ENCODE results near the gene HDAC9. TPM values are rescaled to one million over a fixed set of nuclear protein-coding genes. Genes with fewer than 3 reads are reported as not detected.

Gene HDAC9
- total RNA-seq, 1 experiment from 2014 or later: 4.3 TPM

GRCh38 chr7:18468795-18469194, 26.8 kb upstream of the HDAC9 start:
- Histone ChIP-seq H3K9me3 (ENCODE audit: control insufficient read depth in 1 of 2, insufficient read depth in 1 of 2, low read depth in 1 of 2, low read length in 2 of 2) (no peaks in the 10 kb centered on the region), H3K9me2 (ENCODE audit: insufficient read depth) (no peaks in the 10 kb centered on the region), H3K36me3 (ENCODE audit: control insufficient read depth in 1 of 2, insufficient read depth in 2 of 2, low read length in 2 of 2) (no peaks in the 10 kb centered on the region), H3K4me3 (replicated peaks in 1 of 2; ENCODE audit: low read depth in 1 of 2, low read length in 2 of 2) (no peak overlapping the region), H3K79me2 (ENCODE audit: insufficient read depth, low read length) (no peaks in the 10 kb centered on the region), H3K4me1 (ENCODE audit: control insufficient read depth in 1 of 2, insufficient read depth in 2 of 2, low read length in 2 of 2) (no peaks in the 10 kb centered on the region), H2AFZ (ENCODE audit: low read depth, low read length, poor library complexity, severe bottlenecking) (no peak overlapping the region), H4K20me1 (ENCODE audit: insufficient read depth) (no peaks in the 10 kb centered on the region), H3K4me2 (ENCODE audit: low read length) (no peak overlapping the region), H3K9ac (ENCODE audit: low read length) (no peak overlapping the region), H3K27ac (ENCODE audit: low read depth, low read length) (no peak overlapping the region), H3K27me3 (ENCODE audit: insufficient read depth, low read length) (no peaks in the 10 kb centered on the region)
- no peak for DNase-seq (ENCODE audit: low read depth, low spot score)
- intact Hi-C loops (cut with micrococcal nuclease): no loop called here
- TF ChIP-seq, protein P1, sequence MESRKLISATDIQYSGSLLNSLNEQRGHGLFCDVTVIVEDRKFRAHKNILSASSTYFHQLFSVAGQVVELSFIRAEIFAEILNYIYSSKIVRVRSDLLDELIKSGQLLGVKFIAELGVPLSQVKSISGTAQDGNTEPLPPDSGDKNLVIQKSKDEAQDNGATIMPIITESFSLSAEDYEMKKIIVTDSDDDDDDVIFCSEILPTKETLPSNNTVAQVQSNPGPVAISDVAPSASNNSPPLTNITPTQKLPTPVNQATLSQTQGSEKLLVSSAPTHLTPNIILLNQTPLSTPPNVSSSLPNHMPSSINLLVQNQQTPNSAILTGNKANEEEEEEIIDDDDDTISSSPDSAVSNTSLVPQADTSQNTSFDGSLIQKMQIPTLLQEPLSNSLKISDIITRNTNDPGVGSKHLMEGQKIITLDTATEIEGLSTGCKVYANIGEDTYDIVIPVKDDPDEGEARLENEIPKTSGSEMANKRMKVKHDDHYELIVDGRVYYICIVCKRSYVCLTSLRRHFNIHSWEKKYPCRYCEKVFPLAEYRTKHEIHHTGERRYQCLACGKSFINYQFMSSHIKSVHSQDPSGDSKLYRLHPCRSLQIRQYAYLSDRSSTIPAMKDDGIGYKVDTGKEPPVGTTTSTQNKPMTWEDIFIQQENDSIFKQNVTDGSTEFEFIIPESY (IDR thresholded peaks at IDR 0.05; ENCODE audit: extremely low read depth, insufficient replicate concordance, low read length): no peak
- TF ChIP-seq, protein P2, sequence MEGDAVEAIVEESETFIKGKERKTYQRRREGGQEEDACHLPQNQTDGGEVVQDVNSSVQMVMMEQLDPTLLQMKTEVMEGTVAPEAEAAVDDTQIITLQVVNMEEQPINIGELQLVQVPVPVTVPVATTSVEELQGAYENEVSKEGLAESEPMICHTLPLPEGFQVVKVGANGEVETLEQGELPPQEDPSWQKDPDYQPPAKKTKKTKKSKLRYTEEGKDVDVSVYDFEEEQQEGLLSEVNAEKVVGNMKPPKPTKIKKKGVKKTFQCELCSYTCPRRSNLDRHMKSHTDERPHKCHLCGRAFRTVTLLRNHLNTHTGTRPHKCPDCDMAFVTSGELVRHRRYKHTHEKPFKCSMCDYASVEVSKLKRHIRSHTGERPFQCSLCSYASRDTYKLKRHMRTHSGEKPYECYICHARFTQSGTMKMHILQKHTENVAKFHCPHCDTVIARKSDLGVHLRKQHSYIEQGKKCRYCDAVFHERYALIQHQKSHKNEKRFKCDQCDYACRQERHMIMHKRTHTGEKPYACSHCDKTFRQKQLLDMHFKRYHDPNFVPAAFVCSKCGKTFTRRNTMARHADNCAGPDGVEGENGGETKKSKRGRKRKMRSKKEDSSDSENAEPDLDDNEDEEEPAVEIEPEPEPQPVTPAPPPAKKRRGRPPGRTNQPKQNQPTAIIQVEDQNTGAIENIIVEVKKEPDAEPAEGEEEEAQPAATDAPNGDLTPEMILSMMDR (IDR thresholded peaks at IDR 0.05 in 2 of 3, conservative IDR thresholded peaks at IDR 0.05 in 1 of 3; ENCODE audit: borderline replicate concordance in 1 of 3, insufficient read depth in 1 of 3, low read depth in 2 of 3, low read length in 2 of 3): no peak
- no peak for TF ChIP-seq SIN3A (IDR thresholded peaks at IDR 0.05; ENCODE audit: low read depth)
- TF ChIP-seq MAX (IDR thresholded peaks at IDR 0.05): no peak
- TF ChIP-seq ZNF274 (IDR thresholded peaks at IDR 0.05; ENCODE audit: low read depth, low read length): no peak
- TF ChIP-seq YY1 (IDR thresholded peaks at IDR 0.05; ENCODE audit: extremely low read depth, insufficient replicate concordance, low read depth, low read length): no peak
- TF ChIP-seq ELF1 (IDR thresholded peaks at IDR 0.05; ENCODE audit: borderline replicate concordance, low read depth): no peak
- TF ChIP-seq EZH2 (IDR thresholded peaks at IDR 0.05): no peak
- ChIA-PET RAD21 (ENCODE audit: low non-redundant PET in 1 of 2, low total read pairs in 2 of 2, uncharacterized antibody in 2 of 2, unreplicated experiment in 2 of 2) (no interaction called here), CTCF (no interaction called here), POLR2A (no interaction called here)
- ATAC-seq: no peak
- no TSS peak for BruUV-seq (replicated peaks)
